Measurements from ENCODE around the gene VPS13D. TPM values are rescaled to one million over a fixed set of nuclear protein-coding genes. Genes with fewer than 3 reads are reported as not detected.
A peak's percentile ranks its signal among the peaks of the same experiment; 100 is the strongest.

The VPS13D gene
- total RNA-seq, 2 donors from 2014 or later, result 70.1 to 129 TPM

- H3K36me3 ChIP-seq, result peaks cover 14% of the 10 kb centered on the region
- peaks cover 36 to 55% of the 10 kb centered on the region in 2 donors for H3K4me1 ChIP-seq (ENCODE audit: control insufficient read depth in 1 of 2, low read depth in 2 of 2)
- DNase-seq (ENCODE audit: low spot score), result no peak
- no peak for TF ChIP-seq CTCF (IDR thresholded peaks at IDR 0.05)
- no peaks in the 10 kb centered on the region for H3K27me3 ChIP-seq (replicated peaks; ENCODE audit: insufficient read depth)
- ATAC-seq (ENCODE audit: insufficient number of reproducible peaks, low FRiP score, low read depth), result no peak
- peak overlapping the region; percentile 75 to 76 for H3K27ac ChIP-seq
- peak overlapping the region; percentile 41 for H3K4me3 ChIP-seq
- H3K9me3 ChIP-seq, result no peaks in the 10 kb centered on the region
Observed at GRCh38 chr1:12343823-12344487, 114.1 kb downstream of the VPS13D start.

- DNase-seq (ENCODE audit: low spot score) (no peak), ATAC-seq (ENCODE audit: insufficient number of reproducible peaks, low FRiP score, low read depth) (no peak)
- Histone ChIP-seq H3K9me3 (no peaks in the 10 kb centered on the region), H3K27me3 (replicated peaks; ENCODE audit: insufficient read depth) (no peaks in the 10 kb centered on the region), H3K4me1 (ENCODE audit: control insufficient read depth in 1 of 2, low read depth in 2 of 2) (peaks cover 27 to 47% of the 10 kb centered on the region in 2 donors), H3K4me3 (peak overlapping the region; percentile 41), H3K27ac (peak overlapping the region; percentile 75 to 76), H3K36me3 (peaks cover 19% of the 10 kb centered on the region)
- no peak for TF ChIP-seq CTCF (IDR thresholded peaks at IDR 0.05)
Observed at GRCh38 chr1:12344596-12345349, 114.9 kb downstream of the VPS13D start.

GRCh38 chr1:12345350-12346217 is 115.8 kb downstream of the VPS13D start:
- H3K27ac ChIP-seq, result peak overlapping the region; percentile 75 to 76
- H3K36me3 ChIP-seq, result peaks cover 19% of the 10 kb centered on the region
- no peak for ATAC-seq (ENCODE audit: insufficient number of reproducible peaks, low FRiP score, low read depth)

GRCh38 chr1:12346483-12347151 is 116.8 kb downstream of the VPS13D start:
- H3K4me3 ChIP-seq, result no peak overlapping the region
- H3K27me3 ChIP-seq (replicated peaks; ENCODE audit: insufficient read depth), result no peaks in the 10 kb centered on the region
- peak overlapping the region in 1 of 2 donors; percentile 76 for H3K27ac ChIP-seq
- ATAC-seq (ENCODE audit: insufficient number of reproducible peaks, low FRiP score, low read depth), result no peak
- no peak for DNase-seq (ENCODE audit: low spot score)
- peaks cover 25% of the 10 kb centered on the region for H3K36me3 ChIP-seq
- no peak for TF ChIP-seq CTCF (IDR thresholded peaks at IDR 0.05)
- H3K4me1 ChIP-seq (ENCODE audit: control insufficient read depth in 1 of 2, low read depth in 2 of 2), result peaks cover 24 to 39% of the 10 kb centered on the region in 2 donors
- peaks cover 3% of the 10 kb centered on the region for H3K9me3 ChIP-seq

More at GRCh38 chr1:12345350-12346217, 115.8 kb downstream of the VPS13D start:
- peaks cover 2% of the 10 kb centered on the region for H3K9me3 ChIP-seq
- no peaks in the 10 kb centered on the region for H3K27me3 ChIP-seq (replicated peaks; ENCODE audit: insufficient read depth)
- no peak for DNase-seq (ENCODE audit: low spot score)
- peak overlapping the region; percentile 41 for H3K4me3 ChIP-seq
- peaks cover 24 to 39% of the 10 kb centered on the region in 2 donors for H3K4me1 ChIP-seq (ENCODE audit: control insufficient read depth in 1 of 2, low read depth in 2 of 2)
- no peak for TF ChIP-seq CTCF (IDR thresholded peaks at IDR 0.05)

Measured in thoracic aorta (tissue), 2 donors.